Neural crest cell (in vitro differentiated cells): ENCODE results near the gene MDP1. TPM values are rescaled to one million over a fixed set of nuclear protein-coding genes. Genes with fewer than 3 reads are reported as not detected.
"Not testable (repeated sequence)": the region's sequence is repeated elsewhere in the genome, so short reads cannot be mapped to it uniquely, and the experiment has no call there.

ENCODE experiments used
- DNase-seq: peaks from one replicate; pipeline ENCODE4 v3.0.0; 2021; ENCODE audit warnings: low read depth, mixed read lengths, low spot score
- H3K27ac Mint-ChIP-seq: one replicate; pipeline ENCODE4 v1.8.0; 2021; ENCODE audit warnings: mild to moderate bottlenecking, mixed read lengths; ENCODE audit not compliant: unreplicated experiment
- H3K27me3 Mint-ChIP-seq: 2 replicates; pipeline ENCODE4 v1.8.0; 2021; ENCODE audit warnings: low read depth, mild to moderate bottlenecking, mixed read lengths
- H3K36me3 Mint-ChIP-seq: 2 replicates; pipeline ENCODE4 v1.8.0; 2021; ENCODE audit warnings: low read depth, mild to moderate bottlenecking, mixed read lengths
- H3K4me1 Mint-ChIP-seq: 2 replicates; pipeline ENCODE4 v1.8.0; 2021; ENCODE audit warnings: mixed read lengths
- H3K4me3 Mint-ChIP-seq: one replicate; pipeline ENCODE4 v1.8.0; 2021; ENCODE audit warnings: mild to moderate bottlenecking, mixed read lengths
- H3K9me3 Mint-ChIP-seq: 2 replicates; pipeline ENCODE4 v1.8.0; 2021; ENCODE audit warnings: mixed read lengths
- total RNA-seq: library from RNA; stranded (reverse); gene quantifications from 2 replicates; pipeline ENCODE4 v1.2.1, GENCODE V29; 2021
- TF ChIP-seq, protein P1 (sequence below): fragments of 200-600 bp; sonication (generic); conservative IDR thresholded peaks from 2 replicates; pipeline ENCODE4 v1.5.0; 2021; ENCODE audit warnings: antibody characterized with exemption, mild to moderate bottlenecking

MDP1 gene
- total RNA-seq, 1 donor from 2014 or later, result 25.9 TPM

DNA sequence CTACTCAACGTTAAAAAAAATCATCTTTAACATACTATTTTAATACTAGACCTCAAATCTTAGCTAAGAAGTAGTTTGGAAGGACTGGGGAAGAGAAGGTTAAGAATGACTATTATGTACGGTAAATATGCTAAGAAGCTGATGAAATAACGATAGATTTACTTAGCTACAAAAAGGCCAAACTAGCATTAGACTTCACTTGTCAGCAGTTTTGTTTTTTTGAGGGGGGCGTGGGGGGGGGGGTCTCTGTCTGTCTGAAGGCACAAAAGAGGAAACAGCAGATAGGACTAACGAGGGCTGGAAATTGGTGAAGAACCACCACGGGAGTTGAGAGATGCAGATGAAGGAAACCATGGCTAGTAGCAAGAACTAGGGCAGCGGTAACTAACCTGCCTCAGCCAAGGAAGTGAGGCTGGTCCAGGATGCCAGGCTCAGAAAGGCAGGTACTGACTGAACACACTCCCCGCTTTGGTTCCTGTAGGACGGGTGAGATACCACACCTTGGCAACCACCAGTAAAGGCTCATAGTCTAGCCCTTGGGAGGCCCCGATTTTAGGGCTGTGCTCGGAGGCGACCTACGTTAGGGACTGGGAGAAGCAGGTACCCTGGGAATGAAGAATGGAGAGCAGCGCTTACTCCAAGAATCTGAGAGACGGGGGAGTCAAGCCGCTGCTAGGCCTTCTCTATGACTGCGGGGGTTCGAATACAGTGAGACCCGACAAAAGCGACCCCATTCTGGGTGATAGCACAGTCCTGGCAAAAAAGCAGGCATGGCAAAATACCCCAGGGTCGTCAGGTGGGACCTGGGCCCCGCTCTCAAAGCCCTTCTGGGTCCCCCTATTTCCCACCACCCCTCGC, 15.6 kb upstream of the MDP1 start:
- Mint-ChIP-seq H3K27me3 (no peaks in the 10 kb centered on the region), H3K9me3 (no peaks in the 10 kb centered on the region)
- TF ChIP-seq, protein P1, sequence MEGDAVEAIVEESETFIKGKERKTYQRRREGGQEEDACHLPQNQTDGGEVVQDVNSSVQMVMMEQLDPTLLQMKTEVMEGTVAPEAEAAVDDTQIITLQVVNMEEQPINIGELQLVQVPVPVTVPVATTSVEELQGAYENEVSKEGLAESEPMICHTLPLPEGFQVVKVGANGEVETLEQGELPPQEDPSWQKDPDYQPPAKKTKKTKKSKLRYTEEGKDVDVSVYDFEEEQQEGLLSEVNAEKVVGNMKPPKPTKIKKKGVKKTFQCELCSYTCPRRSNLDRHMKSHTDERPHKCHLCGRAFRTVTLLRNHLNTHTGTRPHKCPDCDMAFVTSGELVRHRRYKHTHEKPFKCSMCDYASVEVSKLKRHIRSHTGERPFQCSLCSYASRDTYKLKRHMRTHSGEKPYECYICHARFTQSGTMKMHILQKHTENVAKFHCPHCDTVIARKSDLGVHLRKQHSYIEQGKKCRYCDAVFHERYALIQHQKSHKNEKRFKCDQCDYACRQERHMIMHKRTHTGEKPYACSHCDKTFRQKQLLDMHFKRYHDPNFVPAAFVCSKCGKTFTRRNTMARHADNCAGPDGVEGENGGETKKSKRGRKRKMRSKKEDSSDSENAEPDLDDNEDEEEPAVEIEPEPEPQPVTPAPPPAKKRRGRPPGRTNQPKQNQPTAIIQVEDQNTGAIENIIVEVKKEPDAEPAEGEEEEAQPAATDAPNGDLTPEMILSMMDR, result no peak

DNA sequence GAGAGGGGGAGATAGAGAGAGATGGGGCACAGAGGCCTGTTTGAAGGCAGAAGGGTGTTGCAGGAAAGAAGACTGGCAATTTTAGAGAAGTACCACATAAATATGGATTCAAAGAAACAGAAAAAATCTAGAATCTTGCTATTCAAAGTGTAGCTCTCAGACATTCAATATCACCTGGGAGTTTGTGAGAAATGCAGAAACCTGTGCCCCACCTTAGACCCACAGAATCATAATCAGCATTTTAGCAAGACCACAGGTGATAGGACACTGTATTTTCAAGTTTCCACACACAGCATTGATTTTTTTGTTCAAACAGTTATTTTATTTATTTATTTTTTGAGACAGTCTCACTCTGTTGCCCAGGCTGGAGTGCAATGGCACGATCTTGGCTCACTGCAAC, 13.0 kb upstream of the MDP1 start:
- no peak for DNase-seq
- Mint-ChIP-seq H3K9me3 (no peaks in the 10 kb centered on the region), H3K27me3 (no peaks in the 10 kb centered on the region), H3K4me3 (peak overlapping the region; percentile 15), H3K27ac (no peak overlapping the region), H3K36me3 (no peaks in the 10 kb centered on the region), H3K4me1 (peaks cover 35% of the 10 kb centered on the region)
- TF ChIP-seq, protein P1, result no peak

More for the DNA sequence above, 15.6 kb upstream of the MDP1 start:
- peaks cover 46% of the 10 kb centered on the region for H3K4me1 Mint-ChIP-seq
- peak overlapping the region; percentile 94 for H3K27ac Mint-ChIP-seq
- H3K4me3 Mint-ChIP-seq, result peak overlapping the region; percentile 92
- no peak for DNase-seq
- no peaks in the 10 kb centered on the region for H3K36me3 Mint-ChIP-seq

- no peaks in the 10 kb centered on the region for H3K27me3 Mint-ChIP-seq
- H3K4me1 Mint-ChIP-seq, result peaks cover 12% of the 10 kb centered on the region
- no peak overlapping the region for H3K27ac Mint-ChIP-seq
- no peak for DNase-seq
- H3K36me3 Mint-ChIP-seq, result no peaks in the 10 kb centered on the region
- TF ChIP-seq, protein P1, result no peak
- H3K4me3 Mint-ChIP-seq, result no peak overlapping the region
- H3K9me3 Mint-ChIP-seq, result no peaks in the 10 kb centered on the region
These were observed 10.6 kb upstream of the MDP1 start for GRCh38 chr14:24226473-24226872.

- no peak overlapping the region for H3K27ac Mint-ChIP-seq
- TF ChIP-seq, protein P1, result no peak
- H3K4me3 Mint-ChIP-seq, result peak overlapping the region; percentile 6
- no peaks in the 10 kb centered on the region for H3K27me3 Mint-ChIP-seq
- no peaks in the 10 kb centered on the region for H3K36me3 Mint-ChIP-seq
- peaks cover 5% of the 10 kb centered on the region for H3K4me1 Mint-ChIP-seq
- no peak for DNase-seq
- no peaks in the 10 kb centered on the region for H3K9me3 Mint-ChIP-seq
These were observed 8.8 kb upstream of the MDP1 start for GRCh38 chr14:24224618-24225071.

GRCh38 chr14:24222987-24223386, 7.1 kb upstream of the MDP1 start:
- H3K4me1 Mint-ChIP-seq, H3K36me3 Mint-ChIP-seq, DNase-seq, H3K27ac Mint-ChIP-seq, H3K27me3 Mint-ChIP-seq, H3K9me3 Mint-ChIP-seq, H3K4me3 Mint-ChIP-seq: not testable (repeated sequence)

DNA sequence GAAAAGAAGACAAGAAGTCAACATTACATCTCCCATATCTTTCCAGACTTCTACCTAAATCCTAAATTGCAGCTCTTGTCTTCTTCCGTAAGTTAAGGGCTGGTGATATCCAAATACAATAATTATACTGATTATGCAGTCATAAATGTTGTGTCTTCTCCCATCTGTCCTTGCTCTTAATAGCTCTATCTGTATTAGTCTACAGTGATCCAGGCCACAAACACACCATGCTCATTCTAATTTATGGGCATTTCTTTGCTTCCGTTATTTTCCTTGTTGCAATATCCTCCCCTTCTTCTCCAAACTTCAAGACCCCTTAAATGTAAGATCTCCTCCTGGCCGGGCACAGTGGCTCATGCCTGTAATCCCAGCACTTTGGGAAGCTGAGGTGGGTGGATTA, 3.7 kb upstream of the MDP1 start:
- H3K36me3 Mint-ChIP-seq, result peaks cover 2% of the 10 kb centered on the region
- no peak overlapping the region for H3K4me3 Mint-ChIP-seq
- H3K27ac Mint-ChIP-seq, result no peak overlapping the region

More for the DNA sequence above, 3.7 kb upstream of the MDP1 start:
- DNase-seq, result no peak
- no peaks in the 10 kb centered on the region for H3K9me3 Mint-ChIP-seq
- TF ChIP-seq, protein P1, result no peak
- no peaks in the 10 kb centered on the region for H3K27me3 Mint-ChIP-seq
- peaks cover 12% of the 10 kb centered on the region for H3K4me1 Mint-ChIP-seq
